AG08396 (cell line): ENCODE results near the gene PDXP.
"Not testable (repeated sequence)": the region's sequence is repeated elsewhere in the genome, so short reads cannot be mapped to it uniquely, and the experiment has no call there.

ENCODE experiments used
- DNase-seq: peaks from one replicate; pipeline ENCODE4 v3.0.0; 2012; ENCODE audit warnings: low spot score, mixed read lengths

PDXP gene

GRCh38 chr22:37647317-37647716 lies 11.2 kb upstream of the PDXP start:
- no peak for DNase-seq

GRCh38 chr22:37647928-37648327 lies 10.6 kb upstream of the PDXP start:
- no peak for DNase-seq

DNA sequence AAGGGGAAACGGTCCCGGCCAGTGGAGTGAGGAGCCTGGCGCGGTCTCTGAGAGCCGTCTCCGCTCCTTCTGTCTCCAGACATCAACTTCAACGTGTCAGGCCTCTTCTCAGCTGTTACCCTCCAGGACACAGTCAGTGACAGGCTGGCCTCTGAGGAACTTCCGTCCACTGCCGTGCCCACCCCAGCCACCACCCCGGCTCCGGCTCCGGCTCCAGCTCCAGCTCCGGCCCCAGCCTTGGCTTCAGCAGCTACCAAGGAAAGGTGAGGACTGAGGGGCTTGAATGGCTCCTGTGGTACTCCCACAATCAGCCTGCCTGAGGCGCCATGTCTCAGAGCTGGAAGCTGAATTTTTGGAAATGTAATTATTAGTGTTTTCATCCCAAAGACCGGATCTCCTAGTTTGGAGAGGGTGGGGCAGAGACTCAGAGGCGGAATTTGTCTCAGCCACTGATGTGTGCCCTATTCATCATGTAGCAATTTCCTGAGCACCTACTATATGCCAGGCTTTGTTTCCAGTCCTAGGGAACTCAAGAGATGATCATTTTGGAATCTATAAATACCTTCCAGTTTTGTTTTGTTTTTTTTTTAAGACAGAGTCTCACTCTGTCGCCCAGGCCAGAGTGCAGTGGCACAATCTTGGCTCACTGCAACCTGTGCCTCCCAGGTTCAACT lies 7.9 kb upstream of the PDXP start:
- no peak for DNase-seq

- DNase-seq = no peak
These were observed 3.8 kb upstream of the PDXP start for GRCh38 chr22:37654563-37655251.

DNA sequence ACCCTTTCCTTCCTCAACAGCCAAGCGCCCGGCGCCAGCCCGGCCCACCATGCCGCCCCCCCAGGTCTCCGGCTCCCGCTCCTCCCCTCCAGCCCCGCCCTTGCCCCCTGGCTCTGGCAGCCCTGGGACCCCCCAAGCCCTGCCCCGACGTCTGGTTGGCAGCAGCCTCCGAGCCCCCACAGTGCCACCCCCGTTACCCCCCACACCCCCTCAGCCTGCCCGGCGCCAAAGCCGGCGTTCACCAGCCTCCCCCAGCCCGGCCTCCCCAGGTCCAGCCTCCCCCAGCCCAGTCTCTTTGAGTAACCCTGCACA lies 3.3 kb upstream of the PDXP start:
- no peak for DNase-seq

GRCh38 chr22:37656583-37656982 lies 1.9 kb upstream of the PDXP start:
- DNase-seq = not testable (repeated sequence)

DNA sequence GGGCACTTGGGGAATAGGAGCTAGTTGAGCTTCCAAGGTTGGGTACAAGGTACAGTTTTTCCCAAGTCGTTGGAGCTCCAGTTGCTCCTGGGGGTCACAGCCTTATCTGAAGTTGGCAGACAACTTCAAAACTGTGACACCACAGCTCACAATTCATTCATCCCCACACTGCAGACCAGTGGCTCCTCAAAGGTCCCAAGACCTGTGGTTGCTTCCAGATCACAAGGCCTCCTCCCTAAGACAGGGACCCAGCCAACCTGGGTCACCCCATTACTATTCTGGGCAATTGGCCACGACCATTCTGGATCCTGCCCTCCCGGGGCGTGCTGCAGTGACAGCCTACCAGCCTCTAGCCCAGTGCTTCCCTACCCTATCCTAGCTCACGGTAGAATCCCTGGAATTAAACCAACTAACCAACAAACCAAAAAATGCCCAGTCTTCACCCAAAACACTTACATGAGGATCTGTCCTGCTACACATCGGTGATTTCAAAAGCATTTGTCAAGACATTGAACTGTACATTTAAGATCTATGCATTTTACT lies 862 bp upstream of the PDXP start:
- peak; percentile 58 for DNase-seq

- DNase-seq = no peak
These were observed 758 bp downstream of the PDXP start for GRCh38 chr22:37659066-37659896.

- no peak for DNase-seq
These were observed 1.6 kb downstream of the PDXP start for GRCh38 chr22:37659897-37660708.

DNA sequence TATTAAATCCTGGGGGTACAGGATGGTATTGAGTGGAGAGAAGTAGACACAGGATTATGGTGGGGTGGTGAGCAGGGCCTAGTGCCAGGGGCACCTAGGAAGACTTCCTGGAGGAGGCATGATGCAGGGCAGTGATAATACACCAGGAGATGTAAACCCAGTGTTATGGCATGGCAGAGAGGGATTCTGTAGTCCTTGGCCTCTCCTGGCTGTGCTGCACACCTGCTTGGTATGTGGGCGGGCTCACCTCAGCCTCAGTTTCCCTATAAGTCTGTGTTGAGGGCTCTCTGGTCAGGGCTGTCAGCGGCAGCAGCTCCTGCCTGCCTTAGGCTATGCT lies 2.2 kb downstream of the PDXP start:
- no peak for DNase-seq

DNA sequence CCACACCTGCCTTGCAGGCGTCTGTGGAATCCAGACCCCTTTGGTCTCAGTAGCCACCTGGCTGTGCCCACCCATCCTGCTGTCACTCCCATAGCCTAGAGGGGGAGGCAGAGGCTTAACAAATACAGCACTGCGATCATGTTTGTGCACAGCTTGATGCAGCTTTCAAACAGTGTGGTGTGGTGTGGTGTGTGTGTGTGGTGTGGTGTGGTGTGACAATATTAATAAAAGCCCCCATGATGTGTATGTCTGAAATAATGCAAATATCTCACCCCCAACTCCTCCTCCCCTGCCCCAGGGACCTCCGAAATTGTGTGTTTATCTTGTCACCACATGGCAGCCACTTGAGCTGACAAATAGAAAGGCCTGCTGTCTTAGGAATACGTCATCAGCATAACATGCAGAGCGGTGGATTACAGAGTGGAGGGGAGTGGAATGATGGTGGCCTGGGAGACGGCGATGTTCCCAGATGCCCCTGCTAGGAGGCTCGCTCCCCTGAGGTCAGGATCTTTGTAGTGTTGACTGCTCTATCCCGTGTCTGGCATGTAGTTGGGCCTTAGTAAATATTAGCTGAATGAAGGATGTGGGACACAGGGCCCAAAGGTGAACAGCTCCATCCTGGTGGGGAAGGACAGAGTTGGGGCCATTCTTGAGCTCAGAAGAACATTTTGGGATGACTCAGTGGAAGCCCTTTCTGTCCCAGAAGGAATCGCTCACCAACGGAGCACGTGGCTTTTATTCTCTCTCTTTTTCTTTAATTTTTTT lies 2.8 kb downstream of the PDXP start:
- DNase-seq = peak; percentile 71

DNA sequence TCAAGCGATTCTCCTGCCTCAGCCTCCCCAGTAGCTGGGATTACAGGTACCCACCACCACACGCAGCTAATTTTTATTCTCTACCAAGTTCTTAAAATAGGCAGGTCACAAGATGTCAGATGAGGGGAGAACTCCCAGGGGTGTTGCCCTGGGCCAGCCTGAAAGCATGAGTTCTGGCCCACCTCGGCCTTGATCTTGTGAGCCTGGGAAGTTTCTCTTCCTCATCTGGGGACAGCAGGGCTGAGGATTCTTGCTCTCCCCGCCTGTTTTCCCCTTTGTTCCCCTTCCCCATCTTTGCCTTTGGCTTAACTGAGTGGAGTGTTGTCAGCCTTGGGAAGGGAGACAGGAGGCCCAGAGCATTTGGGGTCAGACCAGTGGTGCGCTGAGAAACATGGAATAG lies 3.5 kb downstream of the PDXP start:
- no peak for DNase-seq

DNA sequence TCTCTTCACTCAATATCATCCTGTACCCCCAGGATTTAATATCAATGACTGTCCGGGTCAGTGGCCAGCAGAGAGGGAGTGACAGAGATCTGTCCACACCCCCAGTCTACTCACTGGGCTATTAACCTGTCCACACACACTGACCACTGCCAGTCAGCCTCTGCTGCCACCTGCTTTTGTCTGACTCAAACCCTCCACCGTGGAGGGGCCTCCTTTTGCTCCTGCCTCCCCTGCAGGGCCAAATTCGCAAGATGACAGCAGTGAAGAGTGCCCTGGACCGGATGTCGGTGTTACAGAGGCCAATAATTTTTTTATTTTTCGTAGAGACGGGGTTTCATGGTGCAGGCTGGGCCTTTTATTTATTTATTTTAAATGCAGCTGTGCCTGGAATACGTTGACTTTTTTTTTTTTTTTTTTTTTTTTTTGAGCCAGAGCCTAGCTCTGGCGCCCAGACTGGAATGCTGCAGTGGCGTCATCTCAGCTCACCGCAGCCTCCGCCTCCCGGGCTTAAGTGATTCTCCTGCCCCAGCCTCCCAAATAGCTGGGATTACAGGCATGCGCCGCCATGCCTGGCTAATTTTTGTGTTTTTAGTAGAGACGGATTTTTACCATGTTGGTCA lies 5.1 kb downstream of the PDXP start:
- no peak for DNase-seq

- DNase-seq = no peak
These were observed 6.0 kb downstream of the PDXP start for GRCh38 chr22:37664249-37665101.

GRCh38 chr22:37665487-37665886 lies 7.0 kb downstream of the PDXP start:
- DNase-seq = no peak

GRCh38 chr22:37669586-37669985 lies 11.1 kb downstream of the PDXP start:
- DNase-seq = peak; percentile 74

DNA sequence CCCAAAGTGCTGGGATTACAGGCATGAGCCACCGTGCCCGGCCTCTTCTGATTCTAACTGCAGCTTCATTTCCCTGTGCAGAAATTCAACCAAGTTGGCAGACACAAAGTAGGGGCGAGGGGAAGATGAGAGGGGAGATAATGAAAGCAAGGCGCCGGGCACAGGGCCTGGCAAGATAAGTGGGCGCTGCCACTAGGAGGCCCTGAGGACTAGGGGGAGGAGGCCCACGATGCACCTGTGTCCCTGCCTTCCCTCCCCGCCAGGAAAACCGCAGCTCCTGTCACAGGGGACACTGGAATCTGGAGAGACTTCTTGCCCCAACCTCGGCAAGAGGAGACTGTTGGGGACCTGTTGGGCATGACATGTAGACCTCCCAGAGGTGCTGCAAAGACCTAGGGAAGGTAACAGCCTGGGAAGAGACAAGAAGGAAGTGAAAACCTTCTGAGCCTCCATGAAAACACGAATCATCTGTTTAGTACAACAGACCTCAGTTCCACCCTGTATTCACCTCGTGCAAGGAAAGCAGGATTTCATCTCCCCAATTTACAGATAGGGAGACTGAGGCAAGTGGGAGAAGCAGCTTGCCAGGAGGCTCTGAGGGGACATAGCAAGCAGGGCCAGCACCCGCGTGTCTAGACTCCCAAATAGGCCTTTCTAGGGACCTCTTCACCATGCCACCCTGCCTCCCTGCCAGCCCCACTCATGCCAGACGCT lies 13.8 kb downstream of the PDXP start:
- DNase-seq = no peak

DNA sequence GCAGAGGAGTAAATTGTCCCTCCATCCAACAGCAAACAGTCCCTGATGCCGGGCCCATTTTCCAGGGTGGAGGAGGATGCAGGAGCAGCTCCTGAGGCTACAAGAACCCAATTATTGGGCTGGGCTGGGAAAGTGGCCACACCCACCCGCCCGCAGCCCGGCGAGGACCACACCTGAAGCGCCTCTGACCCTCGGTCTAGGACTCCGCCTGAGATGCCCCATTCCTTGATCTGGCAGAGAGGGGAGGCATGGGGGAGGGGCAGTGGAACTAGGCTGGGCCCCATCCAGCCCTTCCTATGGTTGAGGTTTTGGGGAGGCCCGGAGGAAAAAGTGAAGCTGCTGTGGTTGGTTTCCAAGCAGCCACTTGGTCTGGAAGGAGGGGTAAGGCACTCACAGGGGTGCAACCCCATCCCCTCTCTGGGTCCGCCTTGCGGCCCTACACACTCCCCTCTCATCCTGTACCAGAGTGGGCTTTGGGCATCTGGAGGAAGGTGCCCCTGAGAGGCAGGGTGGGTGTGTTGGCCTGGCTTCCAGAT lies 14.5 kb downstream of the PDXP start:
- no peak for DNase-seq

DNA sequence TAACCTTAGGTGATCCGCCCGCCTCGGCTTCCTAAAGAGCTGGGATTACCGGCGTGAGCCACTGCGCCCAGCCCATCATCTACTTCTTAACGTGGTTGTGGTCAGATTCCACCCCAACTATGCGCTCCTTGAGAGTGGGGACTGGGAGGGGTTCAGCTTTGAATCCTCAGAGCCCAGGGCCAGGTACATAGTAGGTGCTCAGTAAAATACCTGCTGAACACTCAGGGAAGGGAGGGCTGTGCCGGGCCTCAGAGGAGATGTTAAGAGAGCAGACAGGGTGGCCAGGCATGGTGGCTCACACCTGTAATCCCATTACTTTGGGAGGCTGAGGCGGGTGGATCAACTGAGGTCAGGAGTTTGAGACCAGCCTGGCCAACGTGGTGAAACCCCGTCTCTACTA lies 15.7 kb downstream of the PDXP start:
- DNase-seq = no peak
